ENCODE results near the gene IL10RA.
A peak's percentile ranks its signal among the peaks of the same experiment; 100 is the strongest.

DNA sequence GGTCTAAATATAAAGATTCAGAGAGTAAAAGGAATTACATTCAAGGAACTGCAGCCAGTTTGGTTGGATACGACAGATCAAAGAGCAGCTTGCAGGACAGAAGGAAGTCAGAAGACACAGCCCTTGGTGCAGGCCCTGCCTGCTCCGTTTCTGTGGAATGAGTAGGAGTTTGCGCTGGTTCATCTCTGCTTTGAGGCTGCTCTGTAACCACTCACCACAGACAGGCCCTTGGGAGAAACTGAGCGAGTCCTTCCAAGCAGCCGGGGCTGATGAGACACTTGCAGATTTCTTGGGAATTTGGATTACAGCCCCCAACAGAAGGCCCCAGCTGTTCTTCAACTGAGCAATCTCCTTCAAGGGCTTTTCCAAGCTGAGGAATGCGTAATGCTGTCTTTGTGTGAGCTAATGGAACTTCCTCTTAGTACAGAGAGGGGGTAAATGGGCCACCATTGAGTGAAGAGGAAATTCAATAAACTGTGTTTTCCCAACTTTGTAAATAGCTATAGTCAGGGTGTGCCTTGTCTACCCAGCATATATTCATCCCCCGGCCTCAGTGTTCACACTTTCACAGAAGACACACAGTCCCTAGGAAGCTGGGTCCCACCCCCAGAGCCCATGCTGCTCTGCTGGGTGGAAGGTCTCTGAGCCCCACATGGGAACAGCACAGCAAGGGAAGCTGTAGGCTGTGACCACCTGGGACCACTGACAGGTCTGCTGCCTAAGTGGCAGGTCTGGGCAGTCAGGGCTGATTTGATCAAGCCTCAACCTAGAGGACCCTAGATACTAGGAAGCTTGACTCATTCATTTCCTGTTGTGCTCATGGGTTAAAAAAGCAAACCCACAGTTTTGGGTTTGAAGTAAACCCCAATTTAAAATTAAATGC lies 16.6 kb downstream of the IL10RA start:
- TF ChIP-seq KDM5B (IDR thresholded peaks at IDR 0.05; ENCODE audit: insufficient replicate concordance, low read depth, low read length), result no peak
- TF ChIP-seq, protein P1, sequence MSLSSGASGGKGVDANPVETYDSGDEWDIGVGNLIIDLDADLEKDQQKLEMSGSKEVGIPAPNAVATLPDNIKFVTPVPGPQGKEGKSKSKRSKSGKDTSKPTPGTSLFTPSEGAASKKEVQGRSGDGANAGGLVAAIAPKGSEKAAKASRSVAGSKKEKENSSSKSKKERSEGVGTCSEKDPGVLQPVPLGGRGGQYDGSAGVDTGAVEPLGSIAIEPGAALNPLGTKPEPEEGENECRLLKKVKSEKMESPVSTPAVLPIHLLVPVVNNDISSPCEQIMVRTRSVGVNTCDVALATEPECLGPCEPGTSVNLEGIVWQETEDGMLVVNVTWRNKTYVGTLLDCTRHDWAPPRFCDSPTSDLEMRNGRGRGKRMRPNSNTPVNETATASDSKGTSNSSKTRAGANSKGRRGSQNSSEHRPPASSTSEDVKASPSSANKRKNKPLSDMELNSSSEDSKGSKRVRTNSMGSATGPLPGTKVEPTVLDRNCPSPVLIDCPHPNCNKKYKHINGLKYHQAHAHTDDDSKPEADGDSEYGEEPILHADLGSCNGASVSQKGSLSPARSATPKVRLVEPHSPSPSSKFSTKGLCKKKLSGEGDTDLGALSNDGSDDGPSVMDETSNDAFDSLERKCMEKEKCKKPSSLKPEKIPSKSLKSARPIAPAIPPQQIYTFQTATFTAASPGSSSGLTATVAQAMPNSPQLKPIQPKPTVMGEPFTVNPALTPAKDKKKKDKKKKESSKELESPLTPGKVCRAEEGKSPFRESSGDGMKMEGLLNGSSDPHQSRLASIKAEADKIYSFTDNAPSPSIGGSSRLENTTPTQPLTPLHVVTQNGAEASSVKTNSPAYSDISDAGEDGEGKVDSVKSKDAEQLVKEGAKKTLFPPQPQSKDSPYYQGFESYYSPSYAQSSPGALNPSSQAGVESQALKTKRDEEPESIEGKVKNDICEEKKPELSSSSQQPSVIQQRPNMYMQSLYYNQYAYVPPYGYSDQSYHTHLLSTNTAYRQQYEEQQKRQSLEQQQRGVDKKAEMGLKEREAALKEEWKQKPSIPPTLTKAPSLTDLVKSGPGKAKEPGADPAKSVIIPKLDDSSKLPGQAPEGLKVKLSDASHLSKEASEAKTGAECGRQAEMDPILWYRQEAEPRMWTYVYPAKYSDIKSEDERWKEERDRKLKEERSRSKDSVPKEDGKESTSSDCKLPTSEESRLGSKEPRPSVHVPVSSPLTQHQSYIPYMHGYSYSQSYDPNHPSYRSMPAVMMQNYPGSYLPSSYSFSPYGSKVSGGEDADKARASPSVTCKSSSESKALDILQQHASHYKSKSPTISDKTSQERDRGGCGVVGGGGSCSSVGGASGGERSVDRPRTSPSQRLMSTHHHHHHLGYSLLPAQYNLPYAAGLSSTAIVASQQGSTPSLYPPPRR (CRISPR knock-in tag; IDR thresholded peaks at IDR 0.05; ENCODE audit: borderline replicate concordance), result no peak
- TF ChIP-seq, protein P2, sequence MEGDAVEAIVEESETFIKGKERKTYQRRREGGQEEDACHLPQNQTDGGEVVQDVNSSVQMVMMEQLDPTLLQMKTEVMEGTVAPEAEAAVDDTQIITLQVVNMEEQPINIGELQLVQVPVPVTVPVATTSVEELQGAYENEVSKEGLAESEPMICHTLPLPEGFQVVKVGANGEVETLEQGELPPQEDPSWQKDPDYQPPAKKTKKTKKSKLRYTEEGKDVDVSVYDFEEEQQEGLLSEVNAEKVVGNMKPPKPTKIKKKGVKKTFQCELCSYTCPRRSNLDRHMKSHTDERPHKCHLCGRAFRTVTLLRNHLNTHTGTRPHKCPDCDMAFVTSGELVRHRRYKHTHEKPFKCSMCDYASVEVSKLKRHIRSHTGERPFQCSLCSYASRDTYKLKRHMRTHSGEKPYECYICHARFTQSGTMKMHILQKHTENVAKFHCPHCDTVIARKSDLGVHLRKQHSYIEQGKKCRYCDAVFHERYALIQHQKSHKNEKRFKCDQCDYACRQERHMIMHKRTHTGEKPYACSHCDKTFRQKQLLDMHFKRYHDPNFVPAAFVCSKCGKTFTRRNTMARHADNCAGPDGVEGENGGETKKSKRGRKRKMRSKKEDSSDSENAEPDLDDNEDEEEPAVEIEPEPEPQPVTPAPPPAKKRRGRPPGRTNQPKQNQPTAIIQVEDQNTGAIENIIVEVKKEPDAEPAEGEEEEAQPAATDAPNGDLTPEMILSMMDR (IDR thresholded peaks at IDR 0.05 in 2 of 3, conservative IDR thresholded peaks at IDR 0.05 in 1 of 3; ENCODE audit: insufficient read depth in 2 of 3, low read depth in 1 of 3, low read length in 3 of 3), result no peak
- peak in 1 of 2 experiments; percentile 29; a peak in 2 of 4 replicates for TF ChIP-seq ETV6 (IDR thresholded peaks at IDR 0.05; ENCODE audit: borderline replicate concordance in 1 of 2, low read depth in 2 of 2, low read length in 1 of 2)
- TF ChIP-seq ETV6 (CRISPR knock-in tag; IDR thresholded peaks at IDR 0.05; ENCODE audit: borderline replicate concordance), result no peak
- TF ChIP-seq MTA3 (IDR thresholded peaks at IDR 0.05; ENCODE audit: borderline replicate concordance), result no peak; the same call in 1 of the 2 replicates
- no peak for TF ChIP-seq CAMTA2 (CRISPR knock-in tag; conservative IDR thresholded peaks at IDR 0.05)
- no peak for TF ChIP-seq PRPF4 (IDR thresholded peaks at IDR 0.05; ENCODE audit: insufficient read depth, low read depth, low read length, poor library complexity, severe bottlenecking)
- no peak for TF ChIP-seq BRD4 (IDR thresholded peaks at IDR 0.05)
